NCI-H526 treated with DMSO at 0.1 percent for 48 hours (cell line): ENCODE results near the gene PTPRT.

Experiments
- DNase-seq: peaks from one replicate; lab custom pipeline; 2025; lab: John Stamatoyannopoulos, UW

The PTPRT gene

DNA sequence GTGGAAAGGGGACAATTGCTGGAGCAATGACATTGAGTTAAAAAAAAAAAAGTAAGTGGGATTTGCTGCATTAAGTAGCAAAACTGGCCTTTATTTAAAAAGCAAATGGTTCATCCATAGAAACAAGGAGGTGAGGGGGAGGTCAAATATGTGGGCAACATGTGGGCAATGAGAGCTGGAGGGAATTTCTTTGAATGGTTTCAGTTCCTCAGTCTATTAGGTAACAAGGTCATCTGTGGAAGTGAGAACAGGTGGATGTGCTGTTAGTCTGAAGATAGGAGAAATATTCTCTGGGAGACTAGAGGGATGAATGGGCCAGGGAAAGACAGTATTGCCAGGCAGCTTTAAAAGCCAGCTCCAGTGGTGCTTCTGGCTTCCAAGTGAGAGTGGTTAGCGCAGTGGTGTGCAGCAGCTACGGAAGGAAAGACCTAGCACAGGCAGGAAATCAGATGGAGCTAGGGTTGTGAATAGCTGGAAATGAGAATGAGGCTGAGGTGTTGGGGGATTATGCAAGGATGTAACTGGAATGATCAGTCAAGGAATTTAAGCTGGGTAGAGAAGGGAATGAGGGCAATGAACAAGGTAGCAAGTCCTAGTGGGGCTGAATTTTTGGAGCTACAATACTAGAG lies 727.6 kb downstream of the PTPRT start:
- no peak for DNase-seq

DNA sequence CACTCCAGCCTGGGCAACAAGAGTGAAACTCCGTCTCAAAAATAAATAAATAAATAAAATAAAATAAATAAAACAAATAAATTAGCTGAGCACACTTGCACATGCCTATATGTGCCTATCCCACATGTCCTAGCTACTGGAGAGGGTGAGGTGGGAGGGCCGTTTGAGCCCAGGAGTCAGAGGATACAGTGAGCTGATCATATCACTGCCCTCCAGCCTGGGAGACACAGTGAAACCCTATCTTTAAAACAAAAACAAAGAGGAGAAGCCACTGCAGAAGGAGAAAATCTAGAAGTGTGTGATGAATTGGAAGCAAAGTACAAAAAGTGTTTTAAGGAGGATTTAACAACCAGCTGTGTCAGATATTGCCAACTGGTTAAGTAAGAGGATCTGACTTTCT lies 728.4 kb downstream of the PTPRT start:
- no peak for DNase-seq

- DNase-seq = no peak
Observed at GRCh38 chr20:42447270-42447669, 742.4 kb downstream of the PTPRT start.

- no peak for DNase-seq
Observed at GRCh38 chr20:42444799-42445198, 744.9 kb downstream of the PTPRT start.

GRCh38 chr20:42443200-42443599 lies 746.5 kb downstream of the PTPRT start:
- no peak for DNase-seq

DNA sequence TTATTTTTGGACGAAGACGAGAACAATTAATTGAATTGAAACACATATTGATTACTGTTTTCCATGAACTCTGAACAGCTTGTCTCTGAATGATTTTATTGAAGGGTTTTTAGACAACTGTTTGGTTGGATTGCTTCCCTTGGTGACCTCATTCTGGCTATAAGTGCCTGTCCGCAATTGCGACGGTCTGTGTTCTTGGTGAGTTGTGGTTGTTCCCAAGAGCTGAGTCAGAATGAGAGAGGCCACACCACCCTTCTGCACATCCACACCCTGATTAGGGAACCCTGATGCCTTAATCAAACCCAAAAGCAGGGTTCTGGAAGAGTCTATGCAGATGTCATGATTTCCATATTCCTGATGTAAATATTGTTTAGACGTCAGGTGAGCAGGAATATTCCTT lies 747.0 kb downstream of the PTPRT start:
- no peak for DNase-seq

DNA sequence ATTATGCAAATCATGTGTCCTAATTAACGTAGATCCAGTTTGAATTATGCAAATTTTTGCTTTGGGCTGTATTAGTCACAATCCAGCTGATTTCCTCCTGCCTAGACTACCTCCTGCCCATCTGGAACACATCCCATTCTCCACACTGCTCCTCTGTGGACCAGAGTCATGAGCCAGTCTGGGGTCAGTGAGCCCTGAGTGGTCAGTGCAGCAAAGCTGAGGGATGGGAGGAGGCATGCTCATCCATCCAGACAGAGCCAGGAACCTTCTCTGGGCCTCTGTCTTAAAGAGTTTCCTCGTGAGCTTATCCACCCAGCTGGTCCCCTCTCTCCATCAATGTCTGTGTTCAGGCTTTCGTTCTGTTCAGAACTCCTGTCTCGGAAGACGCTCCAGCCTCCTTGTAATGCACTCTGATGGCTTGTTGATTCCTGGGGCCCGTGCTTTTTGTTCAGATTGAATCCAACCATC lies 747.8 kb downstream of the PTPRT start:
- peak; percentile 95 for DNase-seq

DNA sequence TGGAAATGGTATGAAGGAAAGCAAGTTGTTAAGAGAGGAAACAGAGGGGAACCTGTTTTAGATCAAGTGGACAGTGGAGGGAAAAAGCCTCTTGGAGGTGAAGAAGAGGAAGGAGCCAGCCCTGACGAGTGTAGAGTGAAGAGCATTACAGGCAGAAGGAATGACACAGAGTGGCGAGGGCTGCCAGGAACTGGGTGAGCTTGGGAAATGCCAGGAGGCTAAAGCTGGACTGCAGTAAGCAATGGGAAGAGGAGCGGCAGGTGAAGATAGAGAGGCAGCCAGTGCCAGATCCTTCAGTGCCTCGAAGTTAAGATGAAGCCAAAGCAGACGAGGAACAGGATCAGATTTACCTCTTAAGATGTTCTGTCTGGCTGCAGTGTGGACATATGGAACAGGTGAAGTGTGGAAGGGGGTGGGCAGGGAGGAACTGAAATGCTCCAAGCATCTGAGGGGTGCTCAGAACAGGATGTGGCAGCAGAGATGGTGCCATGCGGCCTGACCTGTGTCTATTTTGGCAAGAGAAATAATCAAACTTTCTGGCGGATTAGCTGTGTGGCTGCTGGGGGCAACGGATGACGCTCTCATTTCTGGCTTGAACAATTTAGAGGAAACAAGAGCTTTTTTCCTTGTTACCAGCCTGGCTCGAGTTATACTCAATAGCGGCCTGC lies 748.4 kb downstream of the PTPRT start:
- no peak for DNase-seq

GRCh38 chr20:42435230-42435629 lies 754.5 kb downstream of the PTPRT start:
- no peak for DNase-seq

- no peak for DNase-seq
Observed at GRCh38 chr20:42432496-42433334, 757.0 kb downstream of the PTPRT start.

DNA sequence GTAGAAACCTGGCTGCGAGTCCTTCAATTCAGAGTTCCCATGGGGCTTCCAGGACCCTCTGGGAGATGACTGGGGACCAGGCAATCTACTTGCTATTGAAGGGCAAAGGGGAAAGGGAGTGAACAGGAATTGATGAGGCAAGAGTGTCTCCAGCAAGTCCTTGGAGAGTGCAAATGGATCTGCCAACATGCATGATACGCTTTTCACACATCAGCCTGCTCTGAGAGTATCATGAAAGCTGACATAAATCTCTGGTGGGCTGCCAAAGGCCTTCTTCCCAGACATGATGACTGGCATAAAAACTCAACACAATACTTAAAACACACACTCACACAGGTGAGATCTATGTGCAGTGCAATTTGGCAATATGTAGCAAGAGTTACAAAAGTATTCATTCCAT lies 759.1 kb downstream of the PTPRT start:
- no peak for DNase-seq

DNA sequence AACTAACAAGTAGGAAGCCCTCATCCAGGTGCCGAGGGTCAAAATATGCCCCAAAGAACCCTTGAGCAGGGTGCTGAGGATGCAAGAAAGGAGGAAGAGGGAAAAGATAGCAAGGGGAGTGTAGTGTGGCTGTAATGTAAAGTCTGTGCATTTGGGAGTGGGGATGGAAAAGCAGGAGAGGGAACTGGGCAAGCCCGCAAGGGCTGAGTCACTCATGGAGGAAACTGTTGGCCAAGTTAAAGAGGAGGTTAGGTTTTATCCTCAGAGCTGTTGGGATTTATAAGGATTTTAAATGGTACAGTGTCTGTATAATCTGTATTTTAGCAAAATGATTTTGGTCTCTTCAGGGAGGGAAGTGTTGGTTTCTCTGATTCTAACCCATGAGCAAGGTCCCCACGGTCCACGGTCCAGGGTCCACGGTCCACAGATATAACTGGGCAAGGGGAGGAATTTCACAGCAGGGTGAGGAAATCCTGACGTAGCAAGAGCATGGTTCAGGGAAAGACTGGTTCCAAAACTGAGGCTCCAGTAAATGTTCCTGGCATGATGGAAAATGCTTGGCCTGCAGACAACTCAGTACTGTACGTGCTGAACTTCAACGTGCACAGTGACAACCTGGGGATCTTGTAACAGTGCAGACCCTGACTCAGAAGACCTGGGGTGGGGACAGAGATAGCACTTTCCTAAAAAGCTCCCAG lies 759.8 kb downstream of the PTPRT start:
- no peak for DNase-seq

- DNase-seq = peak; percentile 32
Observed at GRCh38 chr20:42419814-42420532, 769.7 kb downstream of the PTPRT start.

DNA sequence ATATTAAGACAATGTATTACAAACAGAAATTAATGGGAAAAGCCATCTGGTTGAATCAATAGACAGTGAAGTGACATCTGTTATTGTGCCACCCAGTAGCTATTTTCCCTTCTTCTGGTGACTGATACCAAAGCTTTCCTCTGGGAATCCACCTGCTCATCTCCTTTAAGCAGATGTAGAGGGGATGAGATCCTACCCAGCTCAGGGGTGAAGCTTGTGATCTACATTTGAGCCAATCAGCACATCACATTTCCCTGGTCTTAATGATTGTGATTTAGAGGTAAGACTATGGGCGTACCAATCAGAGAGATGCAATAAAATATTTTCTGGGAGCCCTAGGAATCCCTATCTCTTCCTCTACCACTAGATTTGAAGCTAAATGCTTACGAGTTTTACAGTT lies 782.9 kb downstream of the PTPRT start:
- DNase-seq = no peak

DNA sequence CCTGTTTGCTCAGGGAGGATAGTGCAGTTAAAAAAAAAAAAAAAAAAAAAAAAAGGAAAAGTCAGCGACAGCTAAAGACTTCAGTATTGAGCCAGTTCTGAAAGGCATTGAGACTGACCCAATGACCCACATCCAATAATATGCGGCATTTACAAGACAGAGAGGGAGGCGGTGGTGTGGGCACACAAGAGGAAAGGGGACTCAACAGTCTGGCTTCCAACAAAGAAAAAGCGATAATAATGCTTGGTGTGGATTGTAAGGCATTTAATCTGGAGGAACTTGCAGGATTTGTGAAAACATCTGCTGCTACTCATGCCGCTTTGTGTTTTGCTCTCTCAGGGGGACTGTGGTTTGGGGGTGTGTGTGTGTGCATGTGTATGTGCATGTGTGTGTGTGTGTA lies 787.3 kb downstream of the PTPRT start:
- DNase-seq = no peak

- DNase-seq = no peak
Observed at GRCh38 chr20:42401613-42402012, 788.1 kb downstream of the PTPRT start.

- DNase-seq = no peak
Observed at GRCh38 chr20:42399802-42400201, 789.9 kb downstream of the PTPRT start.

- no peak for DNase-seq
Observed at GRCh38 chr20:42392442-42392841, 797.3 kb downstream of the PTPRT start.

DNA sequence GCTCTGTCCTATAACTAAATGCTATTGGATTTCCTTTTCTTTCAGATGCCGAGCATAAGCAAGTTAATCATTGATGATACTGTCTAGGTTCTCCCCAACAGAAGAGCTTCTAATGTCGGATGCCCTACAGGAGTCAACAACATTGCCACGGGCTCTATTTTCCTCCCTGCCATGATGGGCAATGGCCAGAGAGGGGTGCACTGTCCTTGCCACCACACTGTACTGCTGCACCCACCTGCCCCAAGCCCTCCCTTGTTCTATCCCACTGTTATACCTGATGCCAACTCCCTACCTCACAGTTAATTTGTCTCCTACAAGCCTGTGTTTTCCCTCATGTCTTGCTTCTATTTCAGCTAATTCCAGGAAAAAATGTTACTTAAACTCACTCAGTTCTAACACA lies 797.9 kb downstream of the PTPRT start:
- DNase-seq = peak; percentile 25

- no peak for DNase-seq
Observed at GRCh38 chr20:42380287-42380686, 809.4 kb downstream of the PTPRT start.

DNA sequence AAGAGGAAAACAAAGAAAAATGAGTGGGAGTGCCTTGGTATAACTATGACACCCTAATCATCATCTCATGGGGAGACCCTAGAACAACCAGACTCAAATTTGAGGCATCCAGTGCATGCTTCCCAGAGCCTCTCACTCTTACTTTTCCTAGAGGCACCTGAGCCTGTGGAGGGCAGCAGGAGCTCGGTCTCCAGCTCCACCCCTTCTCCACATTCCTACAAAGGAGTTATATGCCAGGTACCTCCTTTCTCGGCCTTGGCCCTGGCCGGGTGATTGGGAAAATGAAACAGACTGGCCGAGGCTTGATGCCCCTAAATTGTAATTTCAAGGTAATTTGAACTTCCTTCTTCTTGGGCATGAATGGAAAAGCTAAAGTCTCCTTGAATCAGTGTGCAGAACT lies 810.3 kb downstream of the PTPRT start:
- no peak for DNase-seq

DNA sequence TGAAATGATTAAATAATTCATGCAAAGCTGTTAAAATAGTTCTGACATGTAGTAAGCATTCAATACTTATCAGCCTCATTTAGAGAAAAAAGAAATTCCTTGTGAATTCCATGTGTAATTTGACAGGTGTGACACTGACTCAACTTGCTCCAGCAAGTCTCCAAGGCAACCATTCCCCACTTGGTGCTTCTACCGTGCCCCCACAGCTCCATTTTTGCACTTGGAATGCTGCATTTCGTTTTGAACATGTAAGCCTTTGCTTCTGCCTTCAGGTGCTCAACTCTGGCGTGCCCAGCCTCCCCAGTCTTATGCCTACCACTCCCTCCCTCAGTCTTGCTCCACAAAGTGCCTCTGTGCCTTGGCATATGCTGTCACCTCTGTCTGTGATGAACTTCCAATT lies 810.9 kb downstream of the PTPRT start:
- DNase-seq = no peak
